ENCODE data around the gene CEMP1.
A peak's percentile ranks its signal among the peaks of the same experiment; 100 is the strongest.

Gene CEMP1

DNA sequence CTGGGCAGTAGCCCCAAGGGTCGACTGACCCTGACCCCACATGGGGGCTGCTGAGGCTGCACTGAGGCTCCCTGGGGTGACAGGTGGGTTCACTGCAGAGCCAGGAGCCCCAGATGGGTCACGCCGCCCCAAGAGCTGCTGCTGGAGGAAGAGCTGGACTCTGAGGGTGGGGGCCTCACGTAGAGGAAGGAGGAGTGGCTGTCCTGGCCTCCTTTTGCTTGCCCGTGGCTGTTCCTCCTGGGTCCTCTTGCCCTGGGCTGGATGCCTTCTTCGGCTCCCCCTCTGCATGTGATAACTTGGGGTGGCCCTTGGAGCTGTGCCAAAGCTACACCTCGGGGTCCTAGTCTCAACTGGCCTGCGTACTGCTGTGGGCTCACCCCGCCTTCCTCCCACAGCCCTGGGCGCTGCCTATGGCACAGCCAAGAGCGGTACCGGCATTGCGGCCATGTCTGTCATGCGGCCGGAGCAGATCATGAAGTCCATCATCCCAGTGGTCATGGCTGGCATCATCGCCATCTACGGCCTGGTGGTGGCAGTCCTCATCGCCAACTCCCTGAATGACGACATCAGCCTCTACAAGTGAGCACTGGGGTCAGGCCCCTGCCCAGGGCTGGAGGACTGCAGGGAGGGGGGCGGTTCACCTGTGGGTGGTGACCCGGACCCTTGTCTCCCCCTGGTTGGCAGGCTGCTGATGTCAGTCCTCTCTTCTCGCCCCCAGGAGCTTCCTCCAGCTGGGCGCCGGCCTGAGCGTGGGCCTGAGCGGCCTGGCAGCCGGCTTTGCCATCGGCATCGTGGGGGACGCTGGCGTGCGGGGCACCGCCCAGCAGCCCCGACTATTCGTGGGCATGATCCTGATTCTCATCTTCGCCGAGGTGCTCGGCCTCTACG is 12.1 kb downstream of the CEMP1 start:
- DNase-seq = no peak

DNA sequence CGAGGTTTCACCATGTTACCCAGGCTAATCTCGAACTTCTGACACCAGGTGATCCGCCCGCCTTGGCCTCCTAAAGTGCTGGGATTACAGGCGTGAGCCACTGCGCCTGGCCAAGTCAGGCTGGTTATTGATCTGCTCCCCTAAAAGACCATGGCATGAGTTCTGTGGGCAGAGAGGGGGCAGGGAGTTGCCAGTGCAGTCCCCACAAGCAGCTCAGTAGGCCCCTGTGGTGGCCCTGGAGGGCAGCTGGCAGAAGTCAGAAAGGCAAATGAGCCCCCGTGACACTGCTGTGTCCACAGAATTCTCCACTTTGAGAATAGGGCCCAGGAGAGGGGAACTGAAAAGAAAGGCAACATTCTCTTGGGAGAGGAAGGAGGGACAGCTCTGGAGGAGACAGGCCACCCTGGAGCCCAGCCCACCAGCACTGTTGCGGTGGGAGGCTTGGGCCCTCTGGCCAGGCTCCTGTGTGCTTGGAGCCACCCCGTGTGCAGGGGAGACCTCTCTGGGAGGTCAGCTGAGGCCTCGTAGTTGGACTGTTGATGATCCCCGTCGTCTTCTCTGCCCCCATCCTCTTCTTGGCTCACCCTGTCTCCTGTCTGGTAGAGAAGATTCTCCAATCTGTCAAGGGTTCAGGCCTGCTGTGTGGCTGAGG is 13.1 kb downstream of the CEMP1 start:
- no peak for DNase-seq

- DNase-seq = peak; percentile 72 to 77 (median 76)
Measured at GRCh38 chr16:2516391-2517240, 14.6 kb downstream of the CEMP1 start.

DNA sequence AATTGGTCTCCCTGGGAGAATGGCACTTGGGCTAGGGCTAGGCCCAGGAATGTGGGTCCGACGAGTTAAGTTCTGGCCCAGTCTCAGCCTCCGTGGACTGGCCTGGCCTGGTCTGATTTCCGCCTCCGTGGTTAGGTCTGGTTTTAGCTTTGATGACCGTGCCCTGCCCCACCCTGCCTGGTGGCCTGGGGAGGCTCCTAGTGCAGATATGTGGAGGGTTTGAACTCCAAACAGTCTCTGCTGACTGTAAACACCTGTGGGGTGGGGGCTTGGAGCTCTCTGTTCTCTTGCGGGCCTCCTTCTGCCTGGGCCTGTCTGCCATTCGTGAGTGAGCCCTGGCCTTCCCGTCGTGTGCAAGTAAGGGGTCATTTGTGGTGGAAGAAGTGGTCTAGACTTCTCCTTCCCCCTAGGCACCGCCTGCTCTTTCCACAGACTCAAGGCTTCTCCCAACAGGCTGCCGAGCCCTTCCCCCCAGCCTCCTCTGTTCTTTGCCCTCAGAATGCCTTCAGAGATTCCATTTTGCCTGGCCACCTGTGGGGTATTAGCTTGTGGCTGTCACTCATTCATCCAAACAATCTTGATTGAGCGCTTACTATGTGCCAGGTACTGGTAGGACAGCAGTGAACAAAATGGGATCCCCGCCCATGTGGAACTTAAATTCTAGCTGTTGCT is 15.9 kb downstream of the CEMP1 start:
- peak; percentile 38 to 54 (median 51) for DNase-seq

DNA sequence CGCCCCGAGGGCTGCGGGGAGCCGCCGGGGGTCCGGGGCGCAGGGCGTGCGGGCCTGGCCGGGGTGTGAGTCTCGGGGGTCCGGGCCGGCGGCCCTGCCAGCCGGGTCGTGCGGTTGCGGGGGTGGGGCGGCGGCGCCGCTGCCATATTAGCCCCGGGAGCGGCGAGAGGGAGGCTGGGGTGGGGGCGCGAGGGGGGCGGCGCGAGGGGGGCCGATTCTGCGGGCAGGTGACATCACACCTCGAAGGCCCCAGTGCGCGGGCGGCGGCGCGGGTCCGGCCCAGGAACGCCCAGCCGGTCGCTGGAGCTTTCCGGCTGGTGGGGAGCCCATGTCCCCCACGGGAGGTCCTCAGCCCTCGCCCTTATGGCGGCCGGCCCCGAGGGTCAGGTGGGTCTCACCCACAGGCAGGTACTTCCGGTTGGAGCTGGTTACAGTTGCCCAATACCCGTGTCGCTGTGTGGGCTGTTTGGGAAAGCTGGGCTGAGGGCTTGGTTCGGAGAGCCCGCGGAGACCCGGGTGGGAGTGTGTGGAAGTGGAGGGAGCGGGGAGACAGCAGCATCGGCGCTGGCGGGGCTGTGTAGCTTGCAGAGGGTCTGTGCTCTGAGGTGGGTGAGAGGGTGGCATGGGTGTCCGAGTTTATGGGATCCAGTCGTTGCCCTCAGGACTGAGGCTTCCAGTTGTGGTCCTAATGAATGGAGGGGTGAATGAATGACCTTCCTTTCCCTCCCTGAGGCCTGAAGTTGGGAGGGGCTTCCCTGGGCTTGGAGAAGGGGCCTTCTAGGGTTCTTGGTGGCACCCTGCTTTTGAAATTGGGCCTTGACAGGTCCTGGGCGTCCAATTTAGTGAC is 16.7 kb downstream of the CEMP1 start:
- DNase-seq = peak; percentile 31 to 55 (median 48)

GRCh38 chr16:2513405-2514332 is 17.5 kb downstream of the CEMP1 start, which contains the start of gene ATP6V0C:
Gene ATP6V0C, plus strand, starts transcription at chr16:2513952. Its CDS starts 152 bp downstream, at chr16:2514104.
- DNase-seq = peak; percentile 94 to 97 (median 96)

- no peak for DNase-seq
Measured at GRCh38 chr16:2512735-2513404, 18.3 kb downstream of the CEMP1 start.

GRCh38 chr16:2511996-2512734 is 19.0 kb downstream of the CEMP1 start:
- no peak for DNase-seq

DNA sequence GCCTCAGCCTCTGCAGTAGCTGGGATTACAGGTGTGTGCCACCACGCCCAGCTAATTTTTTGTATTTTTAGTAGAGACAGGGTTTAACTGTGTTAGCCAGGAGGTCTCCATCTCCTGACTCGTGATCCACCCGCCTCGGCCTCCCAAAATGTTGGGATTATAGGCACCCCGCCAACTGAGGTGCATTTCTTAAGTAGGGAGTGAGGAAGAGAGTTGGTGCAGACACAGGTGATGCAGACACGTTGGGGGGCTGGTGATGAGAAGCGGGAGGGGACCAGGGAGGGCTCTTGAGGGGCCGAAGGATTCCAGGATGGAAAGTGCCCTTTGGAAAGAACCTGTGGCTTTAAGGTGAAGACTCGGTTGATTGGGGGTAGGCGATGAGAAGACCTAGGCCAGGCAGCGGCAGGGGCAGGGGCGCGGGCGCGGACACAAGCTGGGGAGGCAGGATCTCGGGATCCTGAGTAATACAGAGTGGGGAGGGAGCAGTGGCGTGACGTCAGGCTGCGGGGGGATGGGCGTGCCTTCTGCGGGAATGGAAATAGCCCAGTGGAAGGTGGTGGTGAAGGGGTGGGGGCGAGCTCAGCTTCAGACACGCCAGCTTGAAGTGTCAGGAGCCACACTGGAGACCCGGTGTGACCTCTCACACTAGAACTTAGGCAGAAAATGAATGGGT is 19.9 kb downstream of the CEMP1 start:
- DNase-seq = peak; percentile 46 to 76 (median 54)

DNA sequence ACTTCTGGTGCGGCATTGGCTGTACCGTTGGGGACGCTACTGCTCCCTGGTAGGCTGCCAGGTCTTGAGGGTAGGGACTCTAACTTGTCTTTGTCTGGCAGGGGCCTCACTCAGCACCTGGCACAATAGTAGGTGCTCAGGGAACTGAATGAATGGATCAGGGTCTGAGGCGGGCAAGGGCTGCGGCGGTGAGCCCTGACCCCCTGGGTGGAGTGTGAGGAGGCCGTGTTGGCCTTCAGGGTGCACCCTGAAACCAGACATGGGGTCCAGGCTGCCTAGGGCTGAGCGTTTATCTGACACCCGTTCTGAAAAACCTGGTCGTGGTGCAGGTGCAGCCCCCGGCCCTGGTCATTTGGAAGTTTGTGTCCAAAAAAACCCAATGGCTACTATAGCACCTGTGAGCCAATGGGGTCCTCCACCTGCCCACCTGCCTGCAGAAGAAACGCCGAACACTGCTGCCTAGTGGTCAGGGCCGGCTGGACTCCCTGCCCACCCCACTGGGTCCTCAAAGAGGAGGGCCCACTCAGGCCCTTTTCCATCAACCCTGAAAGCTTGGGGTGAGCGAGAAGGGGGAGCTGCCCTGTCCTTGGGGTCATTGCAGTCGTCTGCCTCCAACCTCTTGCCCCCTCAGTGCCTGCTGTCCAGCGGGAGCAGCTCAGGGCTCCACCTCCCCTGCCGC is 22.3 kb downstream of the CEMP1 start:
- DNase-seq = no peak

- DNase-seq = peak; percentile 80 to 84 (median 83)
Measured at GRCh38 chr16:2507665-2508064, 23.5 kb downstream of the CEMP1 start.

- DNase-seq = peak; percentile 70 to 82 (median 71)
Measured at GRCh38 chr16:2507052-2507659, 24.1 kb downstream of the CEMP1 start.

DNA sequence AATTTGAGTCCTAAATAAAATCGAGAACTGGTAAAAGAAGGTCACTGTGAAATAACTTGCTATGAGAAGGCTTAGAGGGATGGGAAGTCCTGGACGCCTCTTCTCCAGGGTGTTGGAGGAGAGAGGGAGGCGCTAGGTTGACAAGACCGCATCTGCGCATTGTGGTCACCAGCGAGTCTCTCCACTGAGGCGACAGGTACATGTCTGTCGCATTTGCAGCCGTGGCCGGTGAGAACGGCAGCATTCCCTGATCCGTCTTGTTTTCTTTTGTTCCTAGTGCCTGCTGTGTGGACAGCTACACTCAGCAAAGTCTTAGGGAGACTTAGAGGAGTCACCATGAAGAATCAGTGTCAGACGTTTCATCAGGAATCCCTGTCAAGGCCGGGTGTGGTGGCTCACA is 25.5 kb downstream of the CEMP1 start:
- no peak for DNase-seq

DNA sequence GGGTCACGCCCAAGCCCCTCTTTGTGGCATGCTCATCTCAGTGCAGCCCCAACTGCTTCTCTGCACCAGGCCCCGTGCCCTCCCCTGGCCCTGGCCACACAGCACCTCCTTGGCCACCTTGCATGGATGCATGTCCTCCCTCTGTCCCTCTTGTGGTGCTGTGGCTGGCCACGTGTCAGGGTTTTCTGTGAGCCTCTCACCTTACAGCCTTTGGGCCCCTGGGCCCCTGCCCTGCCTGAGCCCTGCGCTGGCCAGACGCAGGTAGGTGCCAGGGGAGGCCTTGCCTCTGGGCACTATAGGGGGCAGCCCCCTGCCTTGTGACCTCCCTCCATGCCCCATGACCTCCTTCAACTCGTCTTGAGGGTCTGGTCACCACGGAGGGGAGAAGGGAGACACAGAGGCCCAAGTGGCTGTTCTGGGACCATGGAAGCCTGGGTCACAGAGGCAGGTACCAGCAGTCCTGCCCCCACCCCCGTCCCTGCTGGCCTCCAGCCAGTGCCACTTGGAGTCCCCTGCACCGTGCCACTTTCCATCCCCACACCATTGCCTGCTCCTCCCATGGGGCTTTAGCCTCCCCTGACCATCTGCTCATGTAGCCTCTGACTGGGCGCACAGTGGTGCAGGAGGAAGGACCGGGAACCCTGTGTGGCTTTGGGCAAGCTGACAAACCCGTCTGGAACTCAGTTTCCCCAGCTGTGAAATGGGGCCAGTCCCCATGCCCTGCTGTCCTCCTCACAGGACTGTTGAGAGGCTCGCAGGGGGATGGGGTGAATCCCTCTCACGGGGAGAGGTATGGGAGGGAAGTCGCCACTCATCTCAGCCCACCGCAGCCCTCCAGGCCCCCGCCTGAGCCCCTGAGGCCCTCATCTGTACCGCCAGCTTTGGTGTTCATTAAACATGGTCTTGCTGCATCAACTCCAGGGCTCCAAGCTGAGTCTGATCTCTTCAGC is 29.0 kb downstream of the CEMP1 start:
- no peak for DNase-seq

- DNase-seq = peak; percentile 87 to 92 (median 91)
Measured at GRCh38 chr16:2500918-2501750, 30.1 kb downstream of the CEMP1 start.
